DND-41 (cell line): ENCODE measurements around the gene ARMC3.

Experiments
- ATAC-seq: fragments of 200-7000 bp; cut with Tn5 transposase; 3 replicates; pipeline ENCODE4 v1.9.1; 2021; ENCODE audit warnings: low read depth; ENCODE audit not compliant: insufficient read depth
- DNase-seq: peaks from one replicate; pipeline ENCODE4 v3.0.0-alpha.2; 2020
- H2AFZ ChIP-seq: 2 replicates; pipeline ENCODE4 v1.6.0; 2012; ENCODE audit warnings: low read depth, low read length
- H3K27ac ChIP-seq: 2 replicates; pipeline ENCODE4 v1.5.1; 2012; ENCODE audit warnings: low read length, inconsistent platforms
- H3K27me3 ChIP-seq: fragments of 200-600 bp; sonication (generic); 2 replicates; pipeline ENCODE4 v1.6.0; 2012; ENCODE audit warnings: low read length, mild to moderate bottlenecking, inconsistent platforms; ENCODE audit not compliant: insufficient read depth, poor library complexity
- H3K36me3 ChIP-seq: 2 replicates; pipeline ENCODE4 v1.5.1; 2012; ENCODE audit warnings: low read length, inconsistent platforms; ENCODE audit not compliant: insufficient read depth
- H3K4me1 ChIP-seq: 2 replicates; pipeline ENCODE4 v1.5.1; 2012; ENCODE audit warnings: mild to moderate bottlenecking, low read length; ENCODE audit not compliant: insufficient read depth
- H3K4me2 ChIP-seq: 2 replicates; pipeline ENCODE4 v1.6.0; 2012; ENCODE audit warnings: mild to moderate bottlenecking, moderate library complexity, low read length, inconsistent platforms; ENCODE audit not compliant: insufficient read depth
- H3K4me3 ChIP-seq, 2 experiments: fragments of 200-600 bp in 1 of 2; shearing (Covaris generic) in 1 of 2; 2 replicates each; pipeline ENCODE4 v1.5.1; 2012 to 2016; ENCODE audit warnings: inconsistent platforms in 2 of 2, low read length in 2 of 2, mild to moderate bottlenecking in 2 of 2, low read depth in 1 of 2, moderate library complexity in 1 of 2
- H3K79me2 ChIP-seq: 2 replicates; pipeline ENCODE4 v1.6.0; 2012; ENCODE audit warnings: low read length, inconsistent platforms; ENCODE audit not compliant: insufficient read depth
- H3K9ac ChIP-seq: 2 replicates; pipeline ENCODE4 v1.6.0; 2012; ENCODE audit warnings: low read depth, mild to moderate bottlenecking, inconsistent platforms, low read length, moderate library complexity
- H3K9me3 ChIP-seq: 2 replicates; pipeline ENCODE4 v1.5.1; 2012; ENCODE audit warnings: low read length, moderate library complexity, mild to moderate bottlenecking, inconsistent platforms; ENCODE audit not compliant: insufficient read depth, severe bottlenecking
- H4K20me1 ChIP-seq: 2 replicates; pipeline ENCODE4 v1.6.0; 2012; ENCODE audit warnings: low read length; ENCODE audit not compliant: insufficient read depth
- CTCF ChIP-seq: IDR thresholded peaks from 2 replicates; pipeline ENCODE4 v1.5.1; 2012; ENCODE audit warnings: borderline replicate concordance, low read length, moderate library complexity, mild to moderate bottlenecking; ENCODE audit not compliant: poor library complexity, severe bottlenecking; ENCODE audit errors: extremely low read depth
- EZH2 ChIP-seq: IDR thresholded peaks from 3 replicates; pipeline ENCODE4 v1.6.1; 2012; ENCODE audit warnings: borderline replicate concordance, low read depth, mild to moderate bottlenecking, moderate library complexity, low read length, inconsistent platforms; ENCODE audit not compliant: severe bottlenecking

Gene ARMC3

GRCh38 chr10:22894714-22895113, 33.1 kb upstream of the ARMC3 start:
- H3K4me2 ChIP-seq: no peak overlapping the region
- H3K36me3 ChIP-seq: no peaks in the 10 kb centered on the region
- ATAC-seq (no peak), DNase-seq (no peak)
- no peak overlapping the region for H3K27ac ChIP-seq
- no peak overlapping the region for H3K9ac ChIP-seq
- no peaks in the 10 kb centered on the region for H3K4me1 ChIP-seq
- no peak overlapping the region for H3K4me3 ChIP-seq
- H4K20me1 ChIP-seq: no peaks in the 10 kb centered on the region
- TF ChIP-seq EZH2 (no peak), CTCF (no peak)
- no peaks in the 10 kb centered on the region for H3K9me3 ChIP-seq
- no peak overlapping the region for H2AFZ ChIP-seq
- H3K27me3 ChIP-seq: no peaks in the 10 kb centered on the region
- H3K79me2 ChIP-seq: no peaks in the 10 kb centered on the region

DNA sequence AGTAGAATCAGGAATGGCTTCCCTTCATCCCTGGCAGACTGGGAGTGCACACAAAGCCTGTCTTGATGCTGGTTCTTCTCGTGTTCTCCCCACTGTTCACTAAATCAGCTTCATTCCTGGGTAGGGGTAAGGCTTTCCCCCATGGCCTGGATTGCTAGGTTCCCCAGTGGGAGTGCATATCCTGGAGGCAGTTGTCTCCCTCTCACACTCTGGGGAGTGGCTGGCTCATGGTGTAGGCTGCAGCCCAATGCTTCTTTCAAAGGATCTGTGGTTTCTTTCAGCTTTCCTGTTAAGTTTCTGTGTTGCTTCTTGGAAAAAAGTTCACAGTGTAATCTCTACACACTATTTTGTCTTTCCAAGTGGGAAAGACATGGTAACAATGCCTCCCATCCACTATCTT, 32.6 kb upstream of the ARMC3 start:
- H3K36me3 ChIP-seq: no peaks in the 10 kb centered on the region
- H3K79me2 ChIP-seq: no peaks in the 10 kb centered on the region
- H3K9ac ChIP-seq: no peak overlapping the region
- H3K9me3 ChIP-seq: no peaks in the 10 kb centered on the region
- no peak overlapping the region for H3K4me2 ChIP-seq
- no peak for TF ChIP-seq EZH2
- TF ChIP-seq CTCF: no peak
- H2AFZ ChIP-seq: no peak overlapping the region
- no peak overlapping the region for H3K27ac ChIP-seq
- ATAC-seq (no peak), DNase-seq (no peak)
- H3K4me1 ChIP-seq: no peaks in the 10 kb centered on the region
- no peak overlapping the region for H3K4me3 ChIP-seq
- H4K20me1 ChIP-seq: no peaks in the 10 kb centered on the region
- H3K27me3 ChIP-seq: no peaks in the 10 kb centered on the region

GRCh38 chr10:22897371-22897770, 30.5 kb upstream of the ARMC3 start:
- DNase-seq (no peak), ATAC-seq (no peak)
- Histone ChIP-seq H3K4me2 (no peak overlapping the region), H3K4me3 (no peak overlapping the region), H3K79me2 (no peaks in the 10 kb centered on the region), H4K20me1 (no peaks in the 10 kb centered on the region), H3K9me3 (no peaks in the 10 kb centered on the region), H3K4me1 (no peaks in the 10 kb centered on the region), H2AFZ (no peak overlapping the region), H3K36me3 (no peaks in the 10 kb centered on the region), H3K9ac (no peak overlapping the region), H3K27ac (no peak overlapping the region), H3K27me3 (no peaks in the 10 kb centered on the region)
- no peak for TF ChIP-seq CTCF
- TF ChIP-seq EZH2: no peak

- H3K4me1 ChIP-seq: no peaks in the 10 kb centered on the region
- H3K27ac ChIP-seq: no peak overlapping the region
- no peak overlapping the region for H3K4me2 ChIP-seq
- H2AFZ ChIP-seq: no peak overlapping the region
- no peak for ATAC-seq
- no peak overlapping the region for H3K4me3 ChIP-seq
- no peaks in the 10 kb centered on the region for H3K79me2 ChIP-seq
- TF ChIP-seq EZH2: no peak
- no peak for TF ChIP-seq CTCF
- H4K20me1 ChIP-seq: no peaks in the 10 kb centered on the region
- H3K27me3 ChIP-seq: no peaks in the 10 kb centered on the region
- H3K9ac ChIP-seq: no peak overlapping the region
- no peaks in the 10 kb centered on the region for H3K9me3 ChIP-seq
- no peak for DNase-seq
- no peaks in the 10 kb centered on the region for H3K36me3 ChIP-seq
Measured at GRCh38 chr10:22899307-22899706, 28.5 kb upstream of the ARMC3 start.
